ENCODE data around the gene LMOD3.

Gene LMOD3

GRCh38 chr3:69090021-69090420 is 32.4 kb downstream of the LMOD3 start:
- DNase-seq, result no peak

- no peak for DNase-seq
Measured at GRCh38 chr3:69088063-69088462, 34.3 kb downstream of the LMOD3 start.

GRCh38 chr3:69087030-69087791 is 35.2 kb downstream of the LMOD3 start:
- DNase-seq, result no peak

GRCh38 chr3:69085833-69086722 is 36.3 kb downstream of the LMOD3 start:
- DNase-seq, result peak; percentile 66 to 83

- peak; percentile 50 to 59 for DNase-seq
Measured at GRCh38 chr3:69085168-69085832, 37.1 kb downstream of the LMOD3 start.

- peak; percentile 90 to 95 for DNase-seq
Measured at GRCh38 chr3:69084326-69085167, 37.8 kb downstream of the LMOD3 start, which contains the start of gene ARL6IP5. TSS of gene ARL6IP5 (plus strand) at chr3:69084937. CDS start at chr3:69085048, 111 bp downstream.

GRCh38 chr3:69082805-69083204 is 39.6 kb downstream of the LMOD3 start:
- peak; percentile 27 to 33 for DNase-seq

GRCh38 chr3:69082361-69082760 is 40.0 kb downstream of the LMOD3 start:
- no peak for DNase-seq

- DNase-seq, result no peak
Measured at GRCh38 chr3:69081583-69082262, 40.7 kb downstream of the LMOD3 start.

GRCh38 chr3:69080233-69080920 is 42.0 kb downstream of the LMOD3 start, which contains the start of gene UBA3:
TSS of gene UBA3 (minus strand) at chr3:69080365. CDS start at chr3:69080353, 12 bp downstream.
- peak; percentile 91 to 93 for DNase-seq

- DNase-seq, result peak in 1 of 2 donors; percentile 39
Measured at GRCh38 chr3:69079269-69080159, 42.9 kb downstream of the LMOD3 start.

- no peak for DNase-seq
Measured at GRCh38 chr3:69072928-69073327, 49.5 kb downstream of the LMOD3 start.

- no peak for DNase-seq
Measured at GRCh38 chr3:69066121-69066520, 56.3 kb downstream of the LMOD3 start.

- no peak for DNase-seq
Measured at GRCh38 chr3:69065318-69065964, 57.0 kb downstream of the LMOD3 start.

- no peak for DNase-seq
Measured at GRCh38 chr3:69063636-69064035, 58.8 kb downstream of the LMOD3 start.

- no peak for DNase-seq
Measured at GRCh38 chr3:69059688-69060087, 62.7 kb downstream of the LMOD3 start.

GRCh38 chr3:69058947-69059224 is 63.5 kb downstream of the LMOD3 start:
- DNase-seq, result no peak

GRCh38 chr3:69058180-69058946 is 64.0 kb downstream of the LMOD3 start:
- no peak for DNase-seq
